Heart right ventricle (tissue), 12 donors: Measurements from ENCODE around the gene KLF18. TPM values are rescaled to one million over a fixed set of nuclear protein-coding genes. Genes with fewer than 3 reads are reported as not detected.

ENCODE experiments used
- polyA plus RNA-seq, 2 donors: library from polyadenylated mRNA; stranded (reverse); fragments of 200-250 nt; gene quantifications; one replicate each; pipeline ENCODE4 v1.2.3, GENCODE V29; 2013
- total RNA-seq, 10 donors: library from RNA; stranded (reverse); fragmentation: NEBNext Ultra II Directional in 3 of 10; extraction: Animal tissue kit (Norgen Biotek cat#: 25700) in 3 of 10; gene quantifications; one replicate each; pipeline versions ENCODE4 v1.2.1 to v1.2.4, GENCODE V29; 2021 to 2023
- donor health status: ischemic (EF 13 %, LVEDD 7.1; RV severe dilation, severe dysfunction).
- donor health status: healthy with polysubstance abuse.
- donor health status: DM: no; HTN: yes; CAD: no.
- donor health status: DM: no; HTN: no; CAD: no.
- donor health status: ischemic (EF 25% LVEDD 6.9; RV normal size, moderate dysfunction).
- donor health status: ischemic (EF 25% LVEDD 5.7; RV mildly dilated, moderate dysfunction).
- donor health status: healthy.
- donor health status: nonischemic (EF 11% LVEDD 7.7; RV severe dilation, severe dysfunction).
- donor health status: DM: yes; HTN: yes; CAD: no.
- donor health status: PGD.
- donor health status: ischemic (EF 29% LVEDD 5.4; RV normal size, mild dysfunction).
- donor health status: nonischemic (EF 23%, LVEDD 6.1; RV moderate dilation, normal function).

The KLF18 gene
- total and polyA plus RNA-seq, 12 donors: not detected

Other genes starting within 250 kb of the KLF18 start
- gene ARTN, start 207.8 kb downstream of the KLF18 start, total RNA-seq: 1 to 10 TPM in 1 of 10 donors, under 1 TPM in 3, not detected in 6; 0.62 to 1.5 (median 0.66) TPM
- gene ARTN, start 207.8 kb downstream of the KLF18 start, polyA plus RNA-seq: under 1 TPM; 0.44 to 0.59 TPM
- 10 to 100 TPM; 53.3 to 66.1 (median 56.8) TPM for gene IPO13, start 194.7 kb downstream of the KLF18 start, total RNA-seq
- gene IPO13, start 194.7 kb downstream of the KLF18 start, polyA plus RNA-seq: 10 to 100 TPM; 25.2 to 74.5 TPM
- gene DPH2, start 171.6 kb downstream of the KLF18 start, total RNA-seq: 10 to 100 TPM; 10.7 to 22.0 (median 14.3) TPM
- gene DPH2, start 171.6 kb downstream of the KLF18 start, polyA plus RNA-seq: 10 to 100 TPM in 1 of 2 donors, 1 to 10 TPM in 1; 9.4 to 33.7 TPM
- 100 to 1,000 TPM in 3 of 10 donors, 10 to 100 TPM in 7; 63.1 to 112 (median 72.9) TPM for gene ATP6V0B, start 166.7 kb downstream of the KLF18 start, total RNA-seq
- gene ATP6V0B, start 166.7 kb downstream of the KLF18 start, polyA plus RNA-seq: 100 to 1,000 TPM in 1 of 2 donors, 10 to 100 TPM in 1; 73.4 to 227 TPM
- 10 to 100 TPM; 31.1 to 47.0 (median 38.6) TPM for gene B4GALT2, start 162.4 kb downstream of the KLF18 start, total RNA-seq
- 10 to 100 TPM; 25.4 to 50.8 TPM for gene B4GALT2, start 162.4 kb downstream of the KLF18 start, polyA plus RNA-seq
- 1 to 10 TPM in 8 of 10 donors, under 1 TPM in 2; 0.55 to 3.1 (median 1.3) TPM for gene CCDC24, start 150.0 kb downstream of the KLF18 start, total RNA-seq
- 1 to 10 TPM; 1.1 to 3.1 TPM for gene CCDC24, start 150.0 kb downstream of the KLF18 start, polyA plus RNA-seq
- 1 to 10 TPM in 5 of 10 donors, under 1 TPM in 5; 0.32 to 1.6 (median 0.91) TPM for gene SLC6A9, start 110.2 kb downstream of the KLF18 start, total RNA-seq
- 1 to 10 TPM in 1 of 2 donors, under 1 TPM in 1; 0.88 to 1.7 TPM for gene SLC6A9, start 110.2 kb downstream of the KLF18 start, polyA plus RNA-seq
- gene KLF17, start 22.8 kb downstream of the KLF18 start, total RNA-seq: under 1 TPM in 1 of 10 donors, not detected in 9; 0.12 TPM
- under 1 TPM in 1 of 2 donors, not detected in 1; 0.01 TPM for gene KLF17, start 22.8 kb downstream of the KLF18 start, polyA plus RNA-seq
- gene DMAP1, start 71.8 kb upstream of the KLF18 start, total RNA-seq: 10 to 100 TPM; 24.1 to 33.9 (median 27.6) TPM
- 10 to 100 TPM; 35.2 to 37.3 TPM for gene DMAP1, start 71.8 kb upstream of the KLF18 start, polyA plus RNA-seq
- 10 to 100 TPM; 44.3 to 53.6 (median 47.9) TPM for gene ERI3, start 213.6 kb upstream of the KLF18 start, total RNA-seq
- 10 to 100 TPM; 28.1 to 68.4 TPM for gene ERI3, start 213.6 kb upstream of the KLF18 start, polyA plus RNA-seq